Measurements from ENCODE around the gene RALGPS2. TPM values are rescaled to one million over a fixed set of nuclear protein-coding genes. Genes with fewer than 3 reads are reported as not detected.
"Not testable (repeated sequence)": the region's sequence is repeated elsewhere in the genome, so short reads cannot be mapped to it uniquely, and the experiment has no call there.

The RALGPS2 gene
- total RNA-seq, 1 experiment from 2014 or later, result 16.5 TPM

GRCh38 chr1:178781533-178782330 lies 56.7 kb downstream of the RALGPS2 start:
- DNase-seq (ENCODE audit: low spot score), result no peak

DNA sequence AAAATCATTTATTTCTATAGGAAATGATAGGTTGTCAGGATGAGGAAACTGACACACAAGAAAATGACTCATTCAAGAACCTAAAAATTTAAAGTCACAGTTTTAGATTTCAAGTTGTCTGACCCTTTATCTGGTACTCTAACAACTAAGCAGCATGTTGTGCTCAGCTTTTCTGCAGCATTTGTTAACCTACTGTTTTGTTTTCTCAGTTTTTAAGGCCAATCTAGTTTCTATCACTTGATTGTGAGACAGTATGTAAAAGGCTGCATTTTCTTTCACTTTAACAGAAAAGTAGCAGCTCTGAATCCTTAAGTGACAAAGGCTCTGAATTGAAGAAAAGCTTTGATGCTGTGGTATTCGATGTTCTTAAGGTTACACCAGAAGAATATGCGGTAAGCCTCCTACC lies 59.1 kb downstream of the RALGPS2 start:
- DNase-seq (ENCODE audit: low spot score), result no peak

GRCh38 chr1:178792394-178792793 lies 67.3 kb downstream of the RALGPS2 start:
- DNase-seq (ENCODE audit: low spot score), result no peak

DNA sequence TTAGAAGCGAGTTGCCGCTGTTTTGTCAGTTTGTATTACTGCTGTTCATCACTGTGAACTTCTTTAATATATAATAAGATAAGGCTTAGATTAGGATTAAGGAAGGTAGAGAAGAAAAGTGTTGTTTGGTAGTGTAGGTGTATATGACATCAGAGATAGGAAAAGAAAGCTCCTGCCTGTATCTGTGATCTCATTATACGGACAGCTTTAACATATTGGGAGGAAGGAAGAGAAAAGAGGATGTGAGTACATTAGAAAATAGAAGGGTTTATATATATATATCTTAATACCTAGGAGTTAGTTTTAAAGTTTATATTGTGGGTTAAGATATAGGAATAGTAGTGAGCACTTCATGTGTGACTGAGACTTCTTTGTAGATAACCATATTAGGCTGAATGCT lies 71.0 kb downstream of the RALGPS2 start:
- no peak for DNase-seq (ENCODE audit: low spot score)

DNA sequence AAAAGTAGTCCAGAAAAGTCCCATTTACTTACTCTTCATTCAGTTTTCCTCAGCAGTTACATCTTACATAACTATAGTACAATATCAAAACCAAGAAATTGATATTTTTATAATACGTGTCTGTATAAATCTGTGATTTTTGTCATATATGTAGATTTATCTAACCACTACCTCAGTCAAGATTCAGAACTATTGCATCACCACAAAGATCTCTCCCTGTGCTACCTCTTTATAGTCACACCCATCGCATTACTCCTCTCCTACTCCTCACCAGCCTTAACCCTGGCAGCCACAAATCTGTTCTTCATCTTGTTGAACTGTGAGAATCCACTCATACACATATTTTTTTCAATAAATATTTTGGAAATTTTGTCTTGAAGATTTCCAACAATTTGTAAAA lies 72.5 kb downstream of the RALGPS2 start:
- DNase-seq (ENCODE audit: low spot score), result no peak

DNA sequence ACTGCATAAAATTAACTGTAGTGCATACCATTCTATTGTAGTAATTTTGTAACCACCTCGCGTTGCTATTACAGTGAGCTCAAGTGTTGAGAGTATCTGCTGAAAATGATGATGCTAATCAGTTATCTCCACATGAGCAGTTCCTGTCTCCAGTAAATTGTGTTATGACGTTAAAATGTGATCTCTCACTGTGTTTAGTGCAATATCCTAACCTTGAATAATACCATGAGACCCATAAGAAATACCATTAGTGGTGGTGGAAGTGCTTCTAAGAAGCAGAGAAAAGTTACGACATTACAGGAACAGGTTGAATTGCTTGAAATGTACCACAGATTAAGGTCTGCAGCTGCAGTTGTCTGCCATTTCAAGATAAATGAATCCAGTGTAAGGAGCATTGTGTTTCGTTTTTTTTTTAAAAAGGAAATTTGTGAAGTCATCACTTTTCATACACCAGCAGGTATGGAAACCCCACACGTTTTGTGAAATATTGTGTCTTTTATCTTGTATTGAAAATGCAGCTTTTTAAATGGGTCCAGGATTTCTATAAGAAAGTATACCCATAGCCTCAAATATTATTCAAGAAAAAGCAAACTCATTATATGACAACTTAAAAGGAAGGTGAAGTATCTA lies 73.3 kb downstream of the RALGPS2 start:
- DNase-seq (ENCODE audit: low spot score), result no peak

GRCh38 chr1:178802873-178803272 lies 77.8 kb downstream of the RALGPS2 start:
- no peak for DNase-seq (ENCODE audit: low spot score)

DNA sequence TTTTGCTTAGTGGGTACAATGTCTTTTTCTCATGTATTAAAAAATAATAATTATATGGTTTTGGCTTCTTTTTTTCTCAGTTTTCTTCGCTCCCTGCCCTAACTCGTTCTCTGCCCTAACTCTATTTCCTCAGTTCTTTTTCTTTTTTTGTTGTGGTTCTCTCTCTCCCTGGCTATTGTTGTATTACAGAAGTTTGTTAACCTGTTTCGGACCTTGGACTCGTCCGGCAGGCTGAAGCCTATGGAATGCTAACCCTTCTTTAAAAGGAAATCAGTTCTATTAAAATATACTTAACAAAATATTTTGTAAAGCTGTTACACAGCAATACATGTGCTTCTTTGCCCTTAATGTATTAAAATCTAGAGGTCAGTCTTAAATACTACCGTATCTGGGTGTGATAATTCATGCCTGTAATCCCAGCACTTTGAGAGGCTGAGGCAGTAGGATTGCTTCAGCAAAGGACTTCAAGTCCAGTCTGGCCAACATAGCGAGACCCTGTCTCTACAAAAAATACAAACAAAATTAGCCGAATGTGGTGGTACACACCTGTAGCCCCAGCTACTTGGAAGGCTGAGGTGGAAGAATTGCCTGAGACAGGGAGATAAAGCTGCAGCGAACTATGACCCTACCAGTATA lies 81.7 kb downstream of the RALGPS2 start:
- DNase-seq (ENCODE audit: low spot score), result no peak

GRCh38 chr1:178808529-178808928 lies 83.5 kb downstream of the RALGPS2 start:
- no peak for DNase-seq (ENCODE audit: low spot score)

- no peak for DNase-seq (ENCODE audit: low spot score)
Measured at GRCh38 chr1:178810585-178810984, 85.5 kb downstream of the RALGPS2 start.

DNA sequence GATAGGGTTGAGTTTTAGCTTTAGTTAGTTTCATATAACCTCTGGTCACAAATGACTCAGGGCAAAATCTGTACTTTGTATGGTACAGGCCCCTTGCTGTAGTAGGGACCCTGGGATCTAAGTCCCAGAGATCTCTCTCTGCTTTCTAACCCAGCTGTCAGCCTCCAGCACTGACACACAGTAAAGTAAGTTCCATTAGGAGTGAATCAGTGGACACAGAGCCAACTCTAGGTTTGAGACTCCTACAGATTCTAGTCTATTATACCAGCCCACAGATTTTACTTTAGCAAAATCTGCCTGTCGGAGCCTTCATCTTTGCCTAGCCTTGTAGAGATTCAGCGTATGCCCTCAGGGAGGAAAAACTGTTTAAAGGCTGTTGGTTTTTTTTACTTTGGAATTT lies 93.4 kb downstream of the RALGPS2 start:
- no peak for DNase-seq (ENCODE audit: low spot score)

DNA sequence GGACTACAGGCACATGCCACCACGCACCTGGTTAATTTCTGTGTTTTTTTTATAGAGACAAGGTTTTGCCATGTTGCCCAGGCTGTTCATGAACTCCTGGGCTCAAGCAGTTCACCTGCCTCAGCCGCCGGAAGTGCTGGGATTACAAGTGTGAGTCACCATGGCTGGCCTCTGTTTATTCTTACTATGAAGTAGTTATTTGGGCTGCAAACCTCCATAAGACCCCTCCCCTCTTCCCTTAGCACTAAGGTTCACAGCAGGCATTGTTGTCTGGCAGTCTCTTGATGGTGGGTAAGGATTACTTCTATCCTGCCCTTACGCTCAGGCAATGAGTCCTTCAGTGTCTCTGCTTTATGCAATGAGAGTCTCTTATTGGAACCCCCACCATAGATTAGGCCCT lies 94.1 kb downstream of the RALGPS2 start:
- no peak for DNase-seq (ENCODE audit: low spot score)

GRCh38 chr1:178821134-178821866 lies 96.3 kb downstream of the RALGPS2 start:
- no peak for DNase-seq (ENCODE audit: low spot score)

DNA sequence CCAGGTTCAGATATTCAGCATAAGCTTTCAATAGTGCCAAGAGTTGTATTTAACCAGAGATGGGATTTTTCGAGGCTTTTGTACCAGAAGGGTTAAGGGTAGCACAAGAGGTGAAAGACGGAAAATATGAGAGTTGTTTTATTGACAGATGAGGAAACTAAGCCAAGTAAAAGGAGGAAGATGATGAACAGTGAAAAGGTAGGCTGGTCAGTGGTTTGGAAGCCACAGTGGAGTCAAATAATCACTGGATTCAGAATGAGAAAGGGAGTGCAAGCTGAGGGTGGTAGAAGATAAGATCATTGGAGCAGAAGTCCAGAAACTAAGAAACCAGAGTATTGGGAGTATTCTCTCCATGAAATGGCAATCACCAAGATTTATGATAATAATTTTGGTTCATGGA lies 100.1 kb downstream of the RALGPS2 start:
- DNase-seq (ENCODE audit: low spot score), result no peak

DNA sequence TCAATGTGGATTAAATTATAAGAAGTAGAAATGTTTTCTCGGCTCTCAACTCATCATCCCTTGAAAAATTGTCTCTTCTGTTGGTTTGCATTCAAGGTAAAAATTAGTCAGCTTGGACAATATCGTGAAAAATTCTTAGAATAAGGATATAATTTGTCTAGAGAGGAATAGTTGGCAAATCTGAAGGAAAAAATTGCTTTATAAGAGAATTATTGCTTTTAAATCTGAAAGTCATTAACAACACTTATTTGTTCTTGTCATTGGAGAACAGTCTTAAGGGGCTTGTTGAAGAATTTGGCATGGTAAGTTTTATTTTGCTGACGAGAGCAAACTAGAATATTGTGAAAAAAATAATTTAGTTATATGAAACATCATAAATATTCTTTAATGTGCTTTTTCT lies 119.4 kb downstream of the RALGPS2 start:
- no peak for DNase-seq (ENCODE audit: low spot score)

- DNase-seq (ENCODE audit: low spot score), result no peak
Measured at GRCh38 chr1:178846306-178846705, 121.3 kb downstream of the RALGPS2 start.

DNA sequence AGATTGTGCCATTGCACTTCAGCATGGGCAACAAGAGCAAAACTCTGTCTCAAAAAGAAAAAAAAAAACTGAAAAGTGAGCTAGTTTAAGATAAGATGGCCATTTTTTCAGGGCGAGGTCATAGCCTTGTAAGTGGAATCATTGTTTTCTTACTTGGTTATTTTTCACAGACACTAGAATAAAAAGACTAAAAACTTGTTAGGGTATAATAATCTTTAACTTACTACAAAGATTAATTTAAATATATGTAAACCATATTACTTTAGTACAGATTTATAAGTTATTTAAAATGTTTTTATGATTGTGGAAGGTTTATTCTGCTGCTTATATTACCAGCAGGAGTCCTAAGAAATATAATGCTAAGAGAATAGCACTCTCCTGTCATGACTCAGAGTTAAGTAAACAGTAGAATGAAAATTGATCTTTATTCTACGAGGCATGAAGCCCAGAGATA lies 122.4 kb downstream of the RALGPS2 start:
- peak; percentile 53 for DNase-seq (ENCODE audit: low spot score)

GRCh38 chr1:178847919-178848318 lies 122.9 kb downstream of the RALGPS2 start:
- not testable (repeated sequence) for DNase-seq (ENCODE audit: low spot score)

- DNase-seq (ENCODE audit: low spot score), result no peak
Measured at GRCh38 chr1:178849918-178850317, 124.9 kb downstream of the RALGPS2 start.

- DNase-seq (ENCODE audit: low spot score), result no peak
Measured at GRCh38 chr1:178857126-178857525, 132.1 kb downstream of the RALGPS2 start.

DNA sequence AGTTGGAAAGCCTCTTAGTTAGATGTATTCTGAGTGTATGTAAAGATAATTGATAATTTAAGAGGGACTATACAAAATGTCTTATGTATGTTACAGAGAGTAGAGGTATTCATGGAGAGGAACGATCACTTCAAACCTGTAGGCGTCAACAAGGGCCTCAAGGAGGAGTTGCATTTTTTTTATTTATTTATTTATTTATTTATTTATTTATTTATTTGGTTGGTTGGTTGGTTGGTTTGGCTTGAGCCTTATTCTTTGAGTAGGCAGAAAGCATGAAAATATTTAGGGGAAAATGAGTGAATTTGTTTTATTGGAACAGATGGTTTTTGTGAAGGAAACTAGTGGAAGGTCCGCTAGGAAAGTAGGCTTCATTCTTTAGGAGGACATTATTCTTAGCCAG lies 137.4 kb downstream of the RALGPS2 start:
- DNase-seq (ENCODE audit: low spot score), result no peak

- no peak for DNase-seq (ENCODE audit: low spot score)
Measured at GRCh38 chr1:178862864-178863263, 137.8 kb downstream of the RALGPS2 start.

Data from A172 (cell line).